WERI-Rb-1 (cell line): ENCODE results near the gene VSIG4.

Experiments used
- DNase-seq: peaks from one replicate; pipeline ENCODE4 v3.0.0-alpha.2; 2020
- H3K27ac ChIP-seq: fragments of 250-450 bp; sonication (Bioruptor Pico); 2 replicates; pipeline ENCODE4 v1.5.1; 2020; ENCODE audit warnings: mild to moderate bottlenecking, moderate library complexity
- H3K27me3 ChIP-seq: fragments of 250-450 bp; sonication (Bioruptor Pico); 2 replicates; pipeline ENCODE4 v1.5.1; 2021; ENCODE audit warnings: mild to moderate bottlenecking, low read depth, moderate library complexity; ENCODE audit not compliant: insufficient read depth, severe bottlenecking
- H3K36me3 ChIP-seq: fragments of 250-450 bp; sonication (Bioruptor Pico); 2 replicates; pipeline ENCODE4 v1.5.1; 2020; ENCODE audit warnings: mild to moderate bottlenecking, moderate library complexity
- H3K4me3 ChIP-seq: 2 replicates; pipeline ENCODE4 v1.5.1; 2011; ENCODE audit warnings: low read depth, mild to moderate bottlenecking, control low read depth, low read length
- H3K9me3 ChIP-seq: fragments of 250-450 bp; sonication (Bioruptor Pico); 2 replicates; pipeline ENCODE4 v1.5.1; 2021; ENCODE audit warnings: mild to moderate bottlenecking, moderate library complexity; ENCODE audit not compliant: severe bottlenecking
- CTCF ChIP-seq: IDR thresholded peaks from 2 replicates; pipeline ENCODE4 v1.5.1; 2011; ENCODE audit warnings: low read depth, mild to moderate bottlenecking, control low read depth, inconsistent platforms, low read length

VSIG4 gene

GRCh38 chrX:66023385-66024091, 16.3 kb downstream of the VSIG4 start:
- no peaks in the 10 kb centered on the region for H3K36me3 ChIP-seq
- no peaks in the 10 kb centered on the region for H3K9me3 ChIP-seq
- no peak for TF ChIP-seq CTCF
- H3K27me3 ChIP-seq = peaks cover 27% of the 10 kb centered on the region
- H3K27ac ChIP-seq = no peak overlapping the region
- DNase-seq = no peak
- no peak overlapping the region for H3K4me3 ChIP-seq

GRCh38 chrX:66022632-66023384, 17.1 kb downstream of the VSIG4 start:
- TF ChIP-seq CTCF = no peak
- Histone ChIP-seq H3K36me3 (no peaks in the 10 kb centered on the region), H3K27ac (no peak overlapping the region), H3K27me3 (peaks cover 29% of the 10 kb centered on the region), H3K4me3 (no peak overlapping the region), H3K9me3 (no peaks in the 10 kb centered on the region)
- DNase-seq = no peak

- Histone ChIP-seq H3K9me3 (no peaks in the 10 kb centered on the region), H3K27ac (no peak overlapping the region), H3K27me3 (peaks cover 26% of the 10 kb centered on the region), H3K36me3 (no peaks in the 10 kb centered on the region), H3K4me3 (no peak overlapping the region)
- no peak for TF ChIP-seq CTCF
- no peak for DNase-seq
Observed at GRCh38 chrX:66021765-66022631, 17.9 kb downstream of the VSIG4 start.

GRCh38 chrX:66021401-66021764, 18.5 kb downstream of the VSIG4 start:
- no peak for TF ChIP-seq CTCF
- H3K27me3 ChIP-seq = peaks cover 20% of the 10 kb centered on the region
- H3K4me3 ChIP-seq = no peak overlapping the region
- no peak for DNase-seq
- no peak overlapping the region for H3K27ac ChIP-seq
- no peaks in the 10 kb centered on the region for H3K9me3 ChIP-seq
- H3K36me3 ChIP-seq = no peaks in the 10 kb centered on the region

- no peak overlapping the region for H3K4me3 ChIP-seq
- DNase-seq = no peak
- TF ChIP-seq CTCF = no peak
Observed at GRCh38 chrX:66020631-66021334, 19.1 kb downstream of the VSIG4 start.

More at GRCh38 chrX:66020631-66021334, 19.1 kb downstream of the VSIG4 start:
- Histone ChIP-seq H3K27me3 (peaks cover 20% of the 10 kb centered on the region), H3K9me3 (no peaks in the 10 kb centered on the region), H3K27ac (no peak overlapping the region), H3K36me3 (no peaks in the 10 kb centered on the region)
